ENCODE measurements around the gene AGPAT4. TPM values are rescaled to one million over a fixed set of nuclear protein-coding genes. Genes with fewer than 3 reads are reported as not detected.
A peak's percentile ranks its signal among the peaks of the same experiment; 100 is the strongest.
"Not testable (repeated sequence)": the region's sequence is repeated elsewhere in the genome, so short reads cannot be mapped to it uniquely, and the experiment has no call there.

Gene AGPAT4
- total RNA-seq, 2 donors from 2014 or later = 15.9 to 19.2 TPM

DNA sequence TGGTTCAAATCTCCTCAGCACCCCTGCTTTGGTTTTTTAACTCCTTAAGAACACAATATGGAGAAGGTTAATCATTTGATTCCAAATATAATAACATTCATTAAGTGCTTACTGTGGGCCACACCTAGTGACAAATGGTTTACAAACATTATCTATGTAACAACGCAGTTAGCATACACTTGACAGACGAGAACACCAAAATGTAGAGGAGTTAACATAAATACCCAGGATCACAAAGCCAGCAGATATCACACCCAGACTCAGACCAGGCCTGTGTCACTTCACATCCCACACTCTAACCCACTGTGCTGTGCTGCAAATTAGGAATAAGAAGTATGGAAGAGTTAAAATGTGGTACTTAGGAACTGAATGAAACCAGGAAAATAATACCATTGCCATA lies 82.9 kb downstream of the AGPAT4 start:
- peaks cover 2% of the 10 kb centered on the region for H3K4me1 Mint-ChIP-seq
- DNase-seq (no peak), ATAC-seq (no peak)
- H3K36me3 Mint-ChIP-seq (ENCODE audit: low read depth) = peaks cover 13% of the 10 kb centered on the region
- H3K27ac Mint-ChIP-seq = no peak overlapping the region
- H3K27me3 Mint-ChIP-seq = no peaks in the 10 kb centered on the region
- H3K4me3 Mint-ChIP-seq = peak overlapping the region; percentile 3
- no peaks in the 10 kb centered on the region for H3K9me3 ChIP-seq (ENCODE audit: control insufficient read depth, low read length, poor library complexity, severe bottlenecking)

- no peak for ATAC-seq
- Mint-ChIP-seq H3K4me1 (peaks cover 2% of the 10 kb centered on the region), H3K4me3 (no peak overlapping the region), H3K27me3 (no peaks in the 10 kb centered on the region), H3K27ac (no peak overlapping the region), H3K36me3 (ENCODE audit: low read depth) (peaks cover 13% of the 10 kb centered on the region)
- no peak for DNase-seq
- no peaks in the 10 kb centered on the region for H3K9me3 ChIP-seq (ENCODE audit: control insufficient read depth, low read length, poor library complexity, severe bottlenecking)
Observed at GRCh38 chr6:161189891-161190290, 84.0 kb downstream of the AGPAT4 start.

- H3K27ac Mint-ChIP-seq = no peak overlapping the region
- H3K9me3 ChIP-seq (ENCODE audit: control insufficient read depth, low read length, poor library complexity, severe bottlenecking) = no peaks in the 10 kb centered on the region
- peaks cover 2% of the 10 kb centered on the region for H3K4me1 Mint-ChIP-seq
- DNase-seq (no peak), ATAC-seq (no peak)
- no peak overlapping the region for H3K4me3 Mint-ChIP-seq
- H3K36me3 Mint-ChIP-seq (ENCODE audit: low read depth) = peaks cover 12% of the 10 kb centered on the region
- no peaks in the 10 kb centered on the region for H3K27me3 Mint-ChIP-seq
Observed at GRCh38 chr6:161188547-161189465, 85.1 kb downstream of the AGPAT4 start.

DNA sequence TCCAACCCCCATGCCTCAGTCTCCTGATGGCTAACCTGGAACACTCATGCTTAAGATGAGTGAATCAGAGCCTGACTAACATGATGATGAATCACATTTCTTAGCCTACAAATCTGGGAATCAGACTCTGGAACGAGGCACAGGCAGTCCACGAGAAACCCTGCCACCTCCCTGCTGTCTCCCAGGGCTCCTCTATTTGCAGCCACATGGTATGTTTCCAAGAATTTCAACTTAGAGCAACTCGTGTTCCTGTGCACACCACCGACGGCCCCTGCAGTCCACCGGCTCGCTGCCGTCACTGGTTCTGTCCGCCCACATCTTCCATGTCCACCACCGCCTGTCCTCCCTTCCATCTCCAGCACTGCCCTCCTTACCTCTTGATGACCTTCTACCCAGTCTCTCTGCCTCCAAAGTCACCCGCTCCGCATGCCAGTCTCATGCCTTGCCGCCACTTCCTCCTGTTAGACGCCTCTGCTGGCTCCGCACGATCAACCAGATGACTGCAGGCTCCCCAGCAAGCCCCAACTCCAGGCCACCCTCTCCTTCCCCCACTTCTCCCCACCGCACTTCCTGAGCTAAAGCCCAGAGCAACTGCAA lies 87.6 kb downstream of the AGPAT4 start:
- no peak for ATAC-seq
- no peaks in the 10 kb centered on the region for H3K9me3 ChIP-seq (ENCODE audit: control insufficient read depth, low read length, poor library complexity, severe bottlenecking)
- Mint-ChIP-seq H3K4me1 (peaks cover 2% of the 10 kb centered on the region), H3K36me3 (ENCODE audit: low read depth) (peaks cover 7% of the 10 kb centered on the region), H3K27me3 (no peaks in the 10 kb centered on the region), H3K4me3 (no peak overlapping the region), H3K27ac (peak overlapping the region; percentile 17)
- no peak for DNase-seq

- no peaks in the 10 kb centered on the region for H3K9me3 ChIP-seq (ENCODE audit: control insufficient read depth, low read length, poor library complexity, severe bottlenecking)
Observed at GRCh38 chr6:161181121-161181520, 92.7 kb downstream of the AGPAT4 start.

GRCh38 chr6:161178155-161178554 lies 95.7 kb downstream of the AGPAT4 start:
- H3K4me1 Mint-ChIP-seq; DNase-seq; H3K27me3 Mint-ChIP-seq; H3K9me3 ChIP-seq (ENCODE audit: control insufficient read depth, low read length, poor library complexity, severe bottlenecking); ATAC-seq; H3K36me3 Mint-ChIP-seq (ENCODE audit: low read depth); H3K4me3 Mint-ChIP-seq; H3K27ac Mint-ChIP-seq: not testable (repeated sequence)

More at GRCh38 chr6:161181121-161181520, 92.7 kb downstream of the AGPAT4 start:
- no peaks in the 10 kb centered on the region for H3K27me3 Mint-ChIP-seq
- no peaks in the 10 kb centered on the region for H3K4me1 Mint-ChIP-seq
- ATAC-seq = no peak
- no peak overlapping the region for H3K4me3 Mint-ChIP-seq
- no peak overlapping the region for H3K27ac Mint-ChIP-seq
- no peak for DNase-seq
- peaks cover 4% of the 10 kb centered on the region for H3K36me3 Mint-ChIP-seq (ENCODE audit: low read depth)

GRCh38 chr6:161176428-161176827 lies 97.4 kb downstream of the AGPAT4 start:
- not testable (repeated sequence) for H3K9me3 ChIP-seq (ENCODE audit: control insufficient read depth, low read length, poor library complexity, severe bottlenecking); H3K36me3 Mint-ChIP-seq (ENCODE audit: low read depth); H3K4me1 Mint-ChIP-seq; ATAC-seq; H3K27ac Mint-ChIP-seq; H3K27me3 Mint-ChIP-seq; H3K4me3 Mint-ChIP-seq; DNase-seq

- H3K9me3 ChIP-seq (ENCODE audit: control insufficient read depth, low read length, poor library complexity, severe bottlenecking); H3K27me3 Mint-ChIP-seq; H3K4me1 Mint-ChIP-seq; H3K4me3 Mint-ChIP-seq; H3K36me3 Mint-ChIP-seq (ENCODE audit: low read depth); DNase-seq; ATAC-seq; H3K27ac Mint-ChIP-seq: not testable (repeated sequence)
Observed at GRCh38 chr6:161172769-161173168, 101.1 kb downstream of the AGPAT4 start.

DNA sequence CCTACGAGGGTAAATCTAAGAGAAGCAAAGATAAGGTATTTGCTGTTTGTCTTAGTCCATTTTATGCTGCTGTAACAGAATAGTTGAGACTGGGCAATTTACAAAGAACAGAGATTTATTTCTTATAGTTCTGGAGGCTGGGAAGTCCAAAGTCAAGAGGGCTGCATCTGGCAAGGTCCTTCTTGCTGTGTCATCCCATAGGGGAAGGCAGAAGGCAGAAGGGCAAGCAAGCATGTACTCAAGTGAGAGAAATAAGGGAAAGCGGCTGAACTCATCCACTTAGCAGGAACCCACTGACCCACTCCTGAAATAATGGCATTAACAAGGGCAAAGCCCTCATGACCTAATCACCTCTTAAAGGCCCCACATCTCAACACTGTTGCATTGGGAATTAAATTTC lies 102.7 kb downstream of the AGPAT4 start:
- no peak for DNase-seq
- Mint-ChIP-seq H3K36me3 (ENCODE audit: low read depth) (no peaks in the 10 kb centered on the region), H3K27ac (no peak overlapping the region), H3K27me3 (no peaks in the 10 kb centered on the region), H3K4me3 (no peak overlapping the region), H3K4me1 (peaks cover 4% of the 10 kb centered on the region)
- no peak for ATAC-seq
- no peaks in the 10 kb centered on the region for H3K9me3 ChIP-seq (ENCODE audit: control insufficient read depth, low read length, poor library complexity, severe bottlenecking)

- ATAC-seq = no peak
Observed at GRCh38 chr6:161169696-161170095, 104.2 kb downstream of the AGPAT4 start.

GRCh38 chr6:161169035-161169434 lies 104.8 kb downstream of the AGPAT4 start:
- Mint-ChIP-seq H3K36me3 (ENCODE audit: low read depth) (peaks cover 6% of the 10 kb centered on the region), H3K27ac (peak overlapping the region; percentile 32), H3K4me1 (peaks cover 4% of the 10 kb centered on the region), H3K27me3 (no peaks in the 10 kb centered on the region), H3K4me3 (no peak overlapping the region)
- no peaks in the 10 kb centered on the region for H3K9me3 ChIP-seq (ENCODE audit: control insufficient read depth, low read length, poor library complexity, severe bottlenecking)
- ATAC-seq (no peak), DNase-seq (no peak)

More at GRCh38 chr6:161169696-161170095, 104.2 kb downstream of the AGPAT4 start:
- DNase-seq = no peak
- no peaks in the 10 kb centered on the region for H3K9me3 ChIP-seq (ENCODE audit: control insufficient read depth, low read length, poor library complexity, severe bottlenecking)
- Mint-ChIP-seq H3K27ac (peak overlapping the region; percentile 27), H3K4me1 (peaks cover 4% of the 10 kb centered on the region), H3K36me3 (ENCODE audit: low read depth) (peaks cover 6% of the 10 kb centered on the region), H3K4me3 (no peak overlapping the region), H3K27me3 (no peaks in the 10 kb centered on the region)

DNA sequence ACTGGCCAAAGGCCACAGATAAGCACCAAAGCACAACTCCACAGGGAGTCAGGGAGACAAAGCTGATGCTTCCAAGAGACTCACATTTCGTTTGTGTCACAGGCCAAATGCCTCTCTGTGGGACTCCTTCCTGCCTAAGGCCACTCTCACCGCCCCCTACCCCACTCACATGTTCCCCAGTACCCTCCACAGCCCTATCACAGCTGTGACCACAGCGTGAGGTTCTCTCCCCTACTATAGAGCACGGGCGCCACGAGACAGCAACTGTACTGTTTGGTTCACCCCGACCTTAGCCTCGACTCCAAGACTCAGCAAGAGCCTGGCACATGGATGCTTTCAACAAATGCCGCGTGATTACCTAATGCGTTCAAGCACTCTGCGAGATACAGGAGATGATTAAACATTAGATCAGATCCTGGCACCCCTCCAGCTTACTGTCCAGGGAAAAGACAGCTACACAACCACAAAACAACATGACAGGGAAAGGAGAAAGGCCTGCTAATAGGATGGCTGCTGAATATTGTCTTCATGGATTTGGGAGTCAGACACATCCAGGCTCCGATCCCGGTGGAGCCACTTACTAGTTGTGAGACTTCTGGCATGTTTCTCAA lies 105.5 kb downstream of the AGPAT4 start:
- peaks cover 8% of the 10 kb centered on the region for H3K36me3 Mint-ChIP-seq (ENCODE audit: low read depth)
- ATAC-seq (no peak), DNase-seq (no peak)
- no peaks in the 10 kb centered on the region for H3K27me3 Mint-ChIP-seq
- H3K4me3 Mint-ChIP-seq = no peak overlapping the region
- H3K9me3 ChIP-seq (ENCODE audit: control insufficient read depth, low read length, poor library complexity, severe bottlenecking) = no peaks in the 10 kb centered on the region
- peak overlapping the region; percentile 32 for H3K27ac Mint-ChIP-seq
- peaks cover 4% of the 10 kb centered on the region for H3K4me1 Mint-ChIP-seq

- Mint-ChIP-seq H3K4me1 (peaks cover 4% of the 10 kb centered on the region), H3K27ac (no peak overlapping the region), H3K36me3 (ENCODE audit: low read depth) (peaks cover 8% of the 10 kb centered on the region), H3K4me3 (no peak overlapping the region), H3K27me3 (no peaks in the 10 kb centered on the region)
- DNase-seq = no peak
- no peak for ATAC-seq
- no peaks in the 10 kb centered on the region for H3K9me3 ChIP-seq (ENCODE audit: control insufficient read depth, low read length, poor library complexity, severe bottlenecking)
Observed at GRCh38 chr6:161166677-161167076, 107.2 kb downstream of the AGPAT4 start.
